Stimulated activated naive CD4-positive, alpha-beta T cell treated with Interleukin-2 at 50 U/mL for 16 hours (primary cell): Measurements from ENCODE around the gene SH3GL3.

Source experiments
- DNase-seq: peaks from one replicate; lab custom pipeline; 2025; lab: John Stamatoyannopoulos, UW

The SH3GL3 gene

GRCh38 chr15:83446904-83447709 is at the start of gene SH3GL3:
Gene SH3GL3, plus strand, starts transcription at chr15:83447341. Its CDS starts 193 bp downstream, at chr15:83447534.
- peak; percentile 30 for DNase-seq

- DNase-seq: no peak
These were observed 48.5 kb upstream of the SH3GL3 start for GRCh38 chr15:83398626-83399025.

GRCh38 chr15:83404121-83404520 is 43.0 kb upstream of the SH3GL3 start:
- DNase-seq: no peak

GRCh38 chr15:83410532-83410931 is 36.6 kb upstream of the SH3GL3 start:
- no peak for DNase-seq

GRCh38 chr15:83413054-83413719 is 34.0 kb upstream of the SH3GL3 start:
- no peak for DNase-seq

- DNase-seq: no peak
These were observed 25.1 kb upstream of the SH3GL3 start for GRCh38 chr15:83422081-83422480.

- no peak for DNase-seq
These were observed 24.6 kb upstream of the SH3GL3 start for GRCh38 chr15:83422541-83422940.

- DNase-seq: no peak
These were observed 23.0 kb upstream of the SH3GL3 start for GRCh38 chr15:83424101-83424500.

- DNase-seq: no peak
These were observed 16.7 kb upstream of the SH3GL3 start for GRCh38 chr15:83430441-83430840.

GRCh38 chr15:83431521-83431920 is 15.6 kb upstream of the SH3GL3 start:
- no peak for DNase-seq

- DNase-seq: no peak
These were observed 11.9 kb upstream of the SH3GL3 start for GRCh38 chr15:83435202-83435601.

GRCh38 chr15:83435782-83436181 is 11.4 kb upstream of the SH3GL3 start:
- no peak for DNase-seq

- DNase-seq: no peak
These were observed 10.5 kb upstream of the SH3GL3 start for GRCh38 chr15:83436513-83437158.

GRCh38 chr15:83443076-83443847 is 3.9 kb upstream of the SH3GL3 start:
- no peak for DNase-seq

GRCh38 chr15:83444936-83445335 is 2.2 kb upstream of the SH3GL3 start:
- no peak for DNase-seq

- DNase-seq: no peak
These were observed 1.5 kb upstream of the SH3GL3 start for GRCh38 chr15:83445643-83446042.

GRCh38 chr15:83446417-83446816 is 724 bp upstream of the SH3GL3 start:
- no peak for DNase-seq

- DNase-seq: no peak
These were observed 2.1 kb downstream of the SH3GL3 start for GRCh38 chr15:83449250-83449671.

- DNase-seq: no peak
These were observed 2.9 kb downstream of the SH3GL3 start for GRCh38 chr15:83449937-83450506.

GRCh38 chr15:83457149-83457548 is 10.0 kb downstream of the SH3GL3 start:
- no peak for DNase-seq

GRCh38 chr15:83458381-83458780 is 11.2 kb downstream of the SH3GL3 start:
- no peak for DNase-seq

GRCh38 chr15:83462026-83462425 is 14.9 kb downstream of the SH3GL3 start:
- DNase-seq: no peak
